Retinal pigment epithelial cell (primary cell): ENCODE data around the gene MAP3K4.

Experiments
- DNase-seq: peaks from one replicate; pipeline ENCODE4 v3.0.0-alpha.2; 2010; ENCODE audit warnings: low read depth
- H3K4me3 ChIP-seq: 2 replicates; pipeline ENCODE4 v1.5.1; 2011; ENCODE audit warnings: mild to moderate bottlenecking, low read length, control low read depth, moderate library complexity
- CTCF ChIP-seq: conservative IDR thresholded peaks from 2 replicates; pipeline ENCODE4 v1.5.1; 2011; ENCODE audit warnings: low read depth, low read length, control low read depth, inconsistent platforms

The MAP3K4 gene

GRCh38 chr6:161038229-161039031 lies 46.9 kb downstream of the MAP3K4 start:
- DNase-seq = peak; percentile 34
- TF ChIP-seq CTCF = peak; percentile 16
- no peak overlapping the region for H3K4me3 ChIP-seq

- no peak for TF ChIP-seq CTCF
- no peak for DNase-seq
- H3K4me3 ChIP-seq = no peak overlapping the region
These were observed 49.7 kb downstream of the MAP3K4 start for GRCh38 chr6:161041274-161041673.

GRCh38 chr6:161044335-161044734 lies 52.8 kb downstream of the MAP3K4 start:
- no peak overlapping the region for H3K4me3 ChIP-seq
- no peak for DNase-seq
- TF ChIP-seq CTCF = no peak

GRCh38 chr6:161048641-161049040 lies 57.1 kb downstream of the MAP3K4 start:
- TF ChIP-seq CTCF = no peak
- H3K4me3 ChIP-seq = no peak overlapping the region
- no peak for DNase-seq

- no peak for DNase-seq
- TF ChIP-seq CTCF = no peak
- H3K4me3 ChIP-seq = no peak overlapping the region
These were observed 58.7 kb downstream of the MAP3K4 start for GRCh38 chr6:161050134-161050765.

- no peak for DNase-seq
- no peak overlapping the region for H3K4me3 ChIP-seq
- TF ChIP-seq CTCF = no peak
These were observed 61.5 kb downstream of the MAP3K4 start for GRCh38 chr6:161053103-161053502.

GRCh38 chr6:161054876-161055275 lies 63.3 kb downstream of the MAP3K4 start:
- H3K4me3 ChIP-seq = no peak overlapping the region
- no peak for TF ChIP-seq CTCF
- DNase-seq = no peak
